Measurements from ENCODE around the gene CTR9.

The CTR9 gene

GRCh38 chr11:10805741-10806140 lies 54.7 kb downstream of the CTR9 start:
- H3K4me3 ChIP-seq, result peak overlapping the region; percentile 76
- no peak overlapping the region for H3K27ac ChIP-seq
- DNase-seq (ENCODE audit: low spot score), result no peak
- TF ChIP-seq CTCF (IDR thresholded peaks at IDR 0.05), result no peak

GRCh38 chr11:10806206-10806605 lies 55.2 kb downstream of the CTR9 start:
- Histone ChIP-seq H3K4me3 (peak overlapping the region; percentile 76), H3K27ac (no peak overlapping the region)
- no peak for TF ChIP-seq CTCF (IDR thresholded peaks at IDR 0.05)
- DNase-seq (ENCODE audit: low spot score), result no peak

- H3K27ac ChIP-seq, result peak overlapping the region; percentile 93 to 94
- peak; percentile 86 for DNase-seq (ENCODE audit: low spot score)
- no peak for TF ChIP-seq CTCF (IDR thresholded peaks at IDR 0.05)
- peak overlapping the region; percentile 76 for H3K4me3 ChIP-seq
Observed at GRCh38 chr11:10807493-10808234, 56.6 kb downstream of the CTR9 start.

GRCh38 chr11:10808235-10808552 lies 57.1 kb downstream of the CTR9 start:
- DNase-seq (ENCODE audit: low spot score), result no peak
- TF ChIP-seq CTCF (IDR thresholded peaks at IDR 0.05), result no peak
- peak overlapping the region; percentile 93 to 94 for H3K27ac ChIP-seq
- peak overlapping the region; percentile 76 for H3K4me3 ChIP-seq

- peak within 1 kb of the TSS; percentile 93 to 94 for H3K27ac ChIP-seq
- no peak for TF ChIP-seq CTCF (IDR thresholded peaks at IDR 0.05)
- peak within 1 kb of the TSS; percentile 76 for H3K4me3 ChIP-seq
- DNase-seq (ENCODE audit: low spot score), result peak; percentile 99
Observed at GRCh38 chr11:10808553-10809372, 57.7 kb downstream of the CTR9 start, which contains the start of gene EIF4G2. TSS of gene EIF4G2 (minus strand) at chr11:10808926.

GRCh38 chr11:10809373-10810160 lies 58.5 kb downstream of the CTR9 start:
- no peak for DNase-seq (ENCODE audit: low spot score)
- peak overlapping the region; percentile 93 to 94 for H3K27ac ChIP-seq
- no peak for TF ChIP-seq CTCF (IDR thresholded peaks at IDR 0.05)
- peak overlapping the region; percentile 76 for H3K4me3 ChIP-seq
